GM20000 (cell line): Measurements from ENCODE around the gene SCN4B.
"Not testable (repeated sequence)": the region's sequence is repeated elsewhere in the genome, so short reads cannot be mapped to it uniquely, and the experiment has no call there.

ENCODE experiments used
- DNase-seq: peaks from one replicate; pipeline ENCODE4 v3.0.0; 2012; ENCODE audit warnings: low spot score
- TF ChIP-seq, protein P1 (sequence below): IDR thresholded peaks from 2 replicates; pipeline ENCODE4 v1.5.1; 2012; ENCODE audit warnings: mild to moderate bottlenecking, control low read depth; ENCODE audit errors: extremely low read depth, missing control alignments

SCN4B gene

DNA sequence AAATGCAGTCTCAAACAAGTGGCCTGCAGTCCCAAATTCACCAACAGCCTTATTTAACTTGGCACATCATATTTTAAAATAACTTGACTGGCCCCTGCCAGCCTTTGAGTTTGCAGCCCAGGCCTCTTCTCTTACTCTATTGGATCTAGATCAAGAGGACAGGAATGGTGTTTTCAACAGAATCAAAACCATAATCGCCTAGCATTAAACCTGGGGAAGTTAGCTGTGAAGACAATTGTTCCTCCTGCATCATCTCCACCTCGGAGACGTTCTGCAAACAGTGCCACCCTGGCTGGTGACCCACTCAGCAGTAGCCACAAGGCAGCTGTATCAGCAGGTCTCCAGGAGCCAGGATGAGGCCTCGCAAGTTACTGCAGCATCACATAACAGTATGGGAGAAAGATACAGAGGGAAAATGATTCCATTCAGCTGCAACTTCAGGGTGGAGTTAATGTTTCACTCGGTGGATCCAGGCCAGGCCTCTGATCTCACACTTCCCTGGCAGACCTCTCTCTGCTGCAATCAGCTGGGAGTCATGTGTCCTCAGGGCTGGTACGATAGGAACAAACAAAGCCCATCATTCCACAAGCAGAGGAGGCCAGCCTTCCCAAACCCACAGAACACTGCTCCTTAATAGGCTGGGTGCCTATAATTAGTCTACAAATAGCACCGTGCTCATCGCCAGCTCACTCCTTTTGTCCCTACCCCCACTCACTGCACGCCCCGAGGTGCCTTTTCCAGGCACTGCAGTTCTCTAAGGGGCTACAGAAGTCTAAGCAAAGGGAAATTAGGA, 42.4 kb upstream of the SCN4B start:
- TF ChIP-seq, protein P1, sequence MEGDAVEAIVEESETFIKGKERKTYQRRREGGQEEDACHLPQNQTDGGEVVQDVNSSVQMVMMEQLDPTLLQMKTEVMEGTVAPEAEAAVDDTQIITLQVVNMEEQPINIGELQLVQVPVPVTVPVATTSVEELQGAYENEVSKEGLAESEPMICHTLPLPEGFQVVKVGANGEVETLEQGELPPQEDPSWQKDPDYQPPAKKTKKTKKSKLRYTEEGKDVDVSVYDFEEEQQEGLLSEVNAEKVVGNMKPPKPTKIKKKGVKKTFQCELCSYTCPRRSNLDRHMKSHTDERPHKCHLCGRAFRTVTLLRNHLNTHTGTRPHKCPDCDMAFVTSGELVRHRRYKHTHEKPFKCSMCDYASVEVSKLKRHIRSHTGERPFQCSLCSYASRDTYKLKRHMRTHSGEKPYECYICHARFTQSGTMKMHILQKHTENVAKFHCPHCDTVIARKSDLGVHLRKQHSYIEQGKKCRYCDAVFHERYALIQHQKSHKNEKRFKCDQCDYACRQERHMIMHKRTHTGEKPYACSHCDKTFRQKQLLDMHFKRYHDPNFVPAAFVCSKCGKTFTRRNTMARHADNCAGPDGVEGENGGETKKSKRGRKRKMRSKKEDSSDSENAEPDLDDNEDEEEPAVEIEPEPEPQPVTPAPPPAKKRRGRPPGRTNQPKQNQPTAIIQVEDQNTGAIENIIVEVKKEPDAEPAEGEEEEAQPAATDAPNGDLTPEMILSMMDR = no peak
- DNase-seq = no peak

DNA sequence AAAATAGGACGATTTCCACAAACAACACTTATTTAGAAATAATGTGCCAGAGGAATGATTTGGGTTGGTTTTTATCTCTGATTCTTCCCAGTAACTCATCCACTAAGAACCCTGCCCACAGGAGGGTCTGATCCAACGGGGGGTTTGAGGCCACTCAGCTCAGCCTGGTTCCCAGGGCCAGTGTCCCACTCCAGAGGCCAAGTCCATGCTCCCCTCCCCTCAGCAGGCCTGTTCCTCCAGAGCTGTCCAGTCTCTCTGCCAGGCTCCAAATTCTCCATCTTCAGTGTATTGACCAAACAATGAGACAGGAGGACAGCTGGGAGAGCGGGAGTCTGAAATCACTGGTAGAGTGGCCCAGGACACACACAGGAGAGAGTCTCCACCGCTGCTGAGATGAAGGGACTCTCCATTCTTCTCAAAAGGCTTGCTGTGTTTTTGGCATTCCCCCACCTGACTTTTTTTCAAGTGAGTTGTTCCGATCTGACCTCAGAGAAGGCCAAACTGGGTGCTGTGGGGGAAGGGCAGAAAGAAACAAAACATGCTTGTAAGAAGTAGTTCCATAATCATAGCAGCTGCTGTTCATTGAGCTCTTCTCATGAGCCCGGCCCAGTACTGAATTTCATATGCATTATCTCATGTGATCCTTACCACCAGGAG, 41.4 kb upstream of the SCN4B start:
- DNase-seq = peak; percentile 41
- TF ChIP-seq, protein P1 = no peak

DNA sequence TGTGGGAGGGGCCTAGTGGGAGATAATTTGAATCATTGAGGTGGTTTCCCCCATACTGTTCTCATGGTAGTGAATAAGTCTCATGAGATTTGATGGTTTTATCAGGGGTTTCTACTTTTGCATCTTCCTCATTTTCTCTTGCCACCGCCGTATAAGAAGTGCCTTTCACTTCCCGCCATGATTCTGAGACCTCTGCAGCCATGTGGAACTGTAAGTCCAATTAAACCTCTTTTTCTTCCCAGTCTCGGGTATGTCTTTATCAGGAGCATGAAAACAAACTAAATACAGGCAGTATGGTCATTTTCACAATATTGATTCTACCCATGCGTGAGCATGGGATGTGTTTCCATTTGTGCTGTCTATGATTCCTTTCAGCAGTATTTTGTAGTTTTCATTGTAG, 40.2 kb upstream of the SCN4B start:
- not testable (repeated sequence) for DNase-seq

DNA sequence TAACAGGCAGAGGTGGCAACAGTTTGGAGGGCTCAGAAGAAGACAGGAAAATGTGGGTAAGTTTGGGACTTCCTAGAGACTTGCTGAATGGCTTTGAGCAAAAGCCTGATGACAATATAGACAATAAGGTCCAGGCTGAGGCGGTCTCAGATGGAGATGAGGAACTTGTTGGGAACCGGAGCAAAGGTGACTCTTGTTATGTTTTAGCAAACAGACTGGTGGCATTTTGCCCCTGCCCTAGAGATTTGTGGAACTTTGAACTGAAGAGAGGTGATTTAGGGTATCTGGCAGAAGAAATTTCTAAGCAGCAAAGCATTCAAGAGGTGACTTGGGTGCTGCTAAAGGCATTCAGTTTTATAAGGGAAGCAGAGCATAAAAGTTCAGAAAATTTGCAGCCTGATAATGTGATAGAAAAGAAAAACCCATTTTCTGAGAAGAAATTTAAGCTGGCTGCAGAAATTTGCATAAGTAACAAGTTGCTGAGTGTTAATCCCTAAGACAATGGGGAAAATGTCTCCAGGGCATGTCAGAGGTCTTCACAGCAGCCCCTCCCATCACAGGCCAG, 38.4 kb upstream of the SCN4B start:
- not testable (repeated sequence) for DNase-seq

DNA sequence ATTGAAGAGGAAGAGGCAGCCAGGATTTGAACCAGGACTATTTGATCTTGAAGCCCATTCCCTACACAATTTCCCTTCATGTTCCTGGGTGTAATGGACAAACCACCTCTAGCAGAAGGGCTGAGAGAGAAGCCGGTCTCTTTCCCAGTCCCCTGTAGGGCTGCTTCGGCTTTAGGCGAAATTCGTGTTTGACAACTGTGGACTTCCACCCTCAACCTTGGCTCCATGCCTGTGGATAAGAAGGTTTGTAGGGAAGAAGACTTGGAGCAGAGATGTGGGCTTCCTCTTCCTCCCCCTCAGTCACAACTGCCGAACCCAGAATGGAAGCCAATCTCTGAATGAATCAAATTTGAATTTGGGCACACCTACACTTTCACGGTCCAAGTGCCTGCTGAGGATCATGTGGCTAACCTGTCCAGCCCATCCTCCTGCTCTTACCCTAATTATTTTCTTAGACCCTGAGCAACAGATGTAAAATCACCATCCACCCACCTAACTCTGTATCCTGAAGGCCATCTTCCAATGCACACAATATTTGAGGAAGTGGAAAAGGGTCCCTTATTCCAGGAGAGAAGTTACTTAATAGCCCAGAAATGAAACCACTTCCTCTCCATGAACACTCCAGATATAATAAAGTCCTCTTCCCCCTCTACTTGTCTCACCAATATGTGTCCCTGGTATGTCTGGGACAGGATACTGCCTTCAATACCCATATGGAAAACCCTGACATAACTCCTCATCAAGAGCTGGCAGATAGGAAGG, 33.9 kb upstream of the SCN4B start:
- TF ChIP-seq, protein P1 = no peak
- DNase-seq = no peak

DNA sequence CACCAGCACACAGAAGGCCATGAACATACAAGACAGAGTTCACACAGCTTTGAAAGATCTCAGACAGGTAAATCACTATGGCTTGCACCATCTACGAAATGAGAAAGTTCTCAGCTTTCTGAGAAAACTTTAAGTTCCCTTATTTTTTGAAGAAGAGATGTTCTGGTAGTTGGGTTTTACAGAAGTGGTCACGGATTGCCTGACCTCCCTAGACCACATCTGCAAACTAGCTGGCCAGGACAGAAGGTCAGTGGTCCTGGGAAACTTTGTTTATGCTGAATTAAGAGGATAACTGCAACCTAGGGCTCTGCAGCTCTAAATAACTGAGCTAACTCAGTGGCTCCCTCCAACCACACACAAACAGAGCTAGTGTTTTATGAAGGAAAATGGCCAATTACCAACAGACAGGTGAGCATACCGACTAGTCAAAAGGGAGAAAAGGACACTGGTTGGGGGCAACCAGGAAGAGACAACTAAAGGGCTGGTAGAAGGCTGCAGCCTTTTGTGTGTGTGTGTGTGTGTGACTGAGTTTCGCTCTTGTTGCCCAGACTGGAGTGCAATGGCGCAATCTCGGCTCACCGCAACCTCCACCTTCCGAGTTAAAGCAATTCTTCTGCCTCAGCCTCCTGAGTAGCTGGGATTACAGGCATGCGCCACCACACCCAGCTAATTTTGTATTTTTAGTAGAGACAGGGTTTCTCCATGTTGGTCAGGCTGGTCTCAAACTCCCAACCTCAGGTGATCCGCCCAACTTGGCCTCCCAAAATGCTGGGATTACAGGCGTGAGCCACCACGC, 32.4 kb upstream of the SCN4B start:
- no peak for DNase-seq
- TF ChIP-seq, protein P1 = no peak

DNA sequence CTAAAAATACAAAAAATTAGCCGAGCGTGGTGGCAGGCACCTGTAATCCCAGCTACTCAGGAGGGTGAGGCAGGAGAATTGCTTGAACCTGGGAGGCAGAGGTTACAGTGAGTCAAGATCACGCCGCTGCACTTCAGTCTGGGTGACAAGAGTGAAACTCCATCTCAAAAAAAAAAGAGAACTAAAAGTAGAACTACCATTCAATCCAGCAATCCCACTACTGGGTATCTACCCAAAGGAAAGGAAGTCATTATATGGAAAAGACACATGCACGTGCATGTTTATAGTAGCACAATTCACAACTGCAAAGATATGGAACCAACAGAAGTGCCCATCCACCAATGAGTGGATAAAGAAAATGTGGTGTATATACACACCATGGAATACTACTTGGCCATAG, 31.1 kb upstream of the SCN4B start:
- not testable (repeated sequence) for DNase-seq

DNA sequence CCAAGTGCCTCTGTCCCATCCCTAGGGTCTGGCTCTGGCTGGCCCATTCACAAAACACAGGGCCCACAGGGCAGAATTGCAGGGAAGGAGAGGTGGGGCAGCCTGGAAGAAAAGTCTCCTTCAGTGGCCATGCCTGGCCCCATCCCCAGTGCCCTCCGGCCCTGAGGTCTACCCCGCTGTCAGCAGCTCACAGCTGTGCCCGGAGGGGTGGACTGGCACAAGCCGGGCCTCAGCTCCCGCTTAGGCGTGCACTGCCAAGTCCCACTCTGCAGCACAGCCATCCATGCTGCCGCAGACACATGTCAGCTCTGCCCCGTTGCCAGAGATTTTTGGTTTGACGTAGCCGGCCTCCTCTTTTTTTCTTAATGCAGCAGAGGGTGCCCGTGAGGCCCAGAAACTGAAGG, 27.7 kb upstream of the SCN4B start:
- DNase-seq = no peak
- TF ChIP-seq, protein P1 = no peak
